Superior temporal gyrus (tissue), 1 donor: ENCODE results near the gene ZFP14.

ENCODE experiments used
- DNase-seq: peaks from one replicate; pipeline ENCODE4 v3.0.0-alpha.2; 2016; ENCODE audit errors: extremely low spot score

ZFP14 gene

DNA sequence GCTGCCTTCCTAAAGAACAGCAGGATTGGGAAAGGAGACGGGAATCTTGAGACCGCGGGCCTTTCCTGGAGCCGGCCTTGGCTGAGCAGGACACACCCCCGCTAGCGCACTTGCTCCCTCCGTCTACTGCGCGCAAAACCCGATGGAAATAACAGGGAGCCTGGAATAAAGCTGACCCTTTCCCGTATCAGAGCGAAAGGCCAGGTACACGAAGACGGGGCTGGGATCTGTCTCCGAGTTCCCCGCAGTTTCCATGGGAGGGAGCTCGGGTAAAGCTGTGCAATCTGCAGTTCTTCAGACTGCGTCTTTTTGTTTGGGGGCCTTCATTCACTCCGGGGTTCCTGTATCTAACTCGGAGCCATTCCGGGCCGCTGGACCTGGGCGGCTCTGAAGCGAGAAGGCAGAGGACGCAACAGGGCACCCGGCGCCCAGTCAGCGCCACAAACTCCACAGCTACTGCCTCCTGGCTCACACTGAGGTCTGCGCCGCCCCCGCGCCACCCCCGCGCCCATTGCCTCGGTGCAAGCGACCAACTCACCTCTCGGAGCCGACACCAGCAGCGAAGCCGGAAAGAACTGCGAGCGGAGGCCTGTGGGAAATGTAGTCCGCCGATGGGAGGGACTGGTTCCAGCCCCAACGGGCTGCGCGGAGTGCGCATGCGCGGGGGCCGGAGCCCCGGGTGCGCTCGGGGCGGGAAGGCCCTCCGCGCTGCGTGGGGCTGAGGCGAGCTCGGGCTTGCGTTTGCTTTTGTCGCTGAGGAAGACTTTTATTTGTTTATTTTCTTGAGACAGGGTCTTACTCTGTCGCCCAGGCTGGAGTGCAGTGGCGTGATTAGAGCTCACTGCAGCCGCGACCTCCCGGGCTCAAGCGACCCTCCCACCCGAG is at the start of gene ZFP14:
TSS of gene ZFP14 (minus strand) at position 577 of the 885 bp plus-strand sequence. CDS start 11,309 bp downstream, outside the sequence.
- DNase-seq = peak; percentile 98

DNA sequence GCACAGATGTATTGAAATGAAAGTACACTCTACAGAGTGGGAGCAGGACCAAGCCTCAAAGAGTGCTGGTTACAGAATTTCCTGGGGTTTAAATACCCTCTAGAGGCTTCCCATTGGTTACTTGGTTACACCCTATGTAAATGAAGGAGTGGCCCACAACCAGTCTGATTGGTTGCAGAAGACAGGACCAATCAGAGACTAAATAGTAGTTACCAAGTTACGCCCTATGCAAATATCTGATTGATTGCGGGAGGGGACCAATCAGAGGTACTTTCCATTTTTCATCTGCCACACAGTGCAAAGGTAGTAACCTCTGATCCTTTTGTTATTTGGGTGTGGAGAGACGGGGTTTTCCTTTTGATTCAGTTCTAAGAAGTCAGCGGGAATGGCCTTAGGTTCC is 44.9 kb upstream of the ZFP14 start:
- no peak for DNase-seq

DNA sequence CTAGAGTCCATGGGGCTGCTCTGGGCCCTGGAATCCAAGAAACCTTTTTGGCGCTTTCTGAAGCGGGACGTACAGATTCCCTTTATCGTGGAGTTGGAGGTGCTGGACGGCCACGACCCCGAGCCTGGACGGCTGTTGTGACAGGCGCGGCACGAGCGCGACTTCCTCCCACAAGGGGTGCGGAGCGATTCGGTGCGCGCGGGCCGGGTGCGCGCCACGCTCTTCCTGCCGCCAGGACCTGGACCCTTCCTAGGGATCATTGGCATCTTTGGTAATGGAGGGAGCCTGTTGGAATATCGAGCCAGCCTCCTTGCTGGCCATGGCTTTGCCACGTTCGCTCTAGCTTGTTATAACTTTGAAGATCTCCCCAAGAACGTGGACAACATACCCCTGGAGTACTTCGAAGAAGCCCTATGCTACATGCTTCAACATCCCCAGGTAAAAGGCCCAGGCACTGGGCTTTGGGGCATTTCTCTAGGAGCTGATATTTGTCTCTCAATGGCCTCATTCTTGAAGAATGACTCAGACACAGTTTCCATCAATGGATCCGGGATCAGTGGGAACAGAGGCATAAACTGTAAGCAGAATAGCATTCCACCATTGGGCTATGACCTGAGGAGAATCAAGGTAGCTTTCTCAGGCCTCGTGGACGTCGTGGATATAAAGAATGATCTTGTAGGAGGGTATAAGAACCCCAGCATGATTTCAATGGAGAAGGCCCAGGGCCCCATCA is 42.9 kb upstream of the ZFP14 start:
- DNase-seq = no peak

DNA sequence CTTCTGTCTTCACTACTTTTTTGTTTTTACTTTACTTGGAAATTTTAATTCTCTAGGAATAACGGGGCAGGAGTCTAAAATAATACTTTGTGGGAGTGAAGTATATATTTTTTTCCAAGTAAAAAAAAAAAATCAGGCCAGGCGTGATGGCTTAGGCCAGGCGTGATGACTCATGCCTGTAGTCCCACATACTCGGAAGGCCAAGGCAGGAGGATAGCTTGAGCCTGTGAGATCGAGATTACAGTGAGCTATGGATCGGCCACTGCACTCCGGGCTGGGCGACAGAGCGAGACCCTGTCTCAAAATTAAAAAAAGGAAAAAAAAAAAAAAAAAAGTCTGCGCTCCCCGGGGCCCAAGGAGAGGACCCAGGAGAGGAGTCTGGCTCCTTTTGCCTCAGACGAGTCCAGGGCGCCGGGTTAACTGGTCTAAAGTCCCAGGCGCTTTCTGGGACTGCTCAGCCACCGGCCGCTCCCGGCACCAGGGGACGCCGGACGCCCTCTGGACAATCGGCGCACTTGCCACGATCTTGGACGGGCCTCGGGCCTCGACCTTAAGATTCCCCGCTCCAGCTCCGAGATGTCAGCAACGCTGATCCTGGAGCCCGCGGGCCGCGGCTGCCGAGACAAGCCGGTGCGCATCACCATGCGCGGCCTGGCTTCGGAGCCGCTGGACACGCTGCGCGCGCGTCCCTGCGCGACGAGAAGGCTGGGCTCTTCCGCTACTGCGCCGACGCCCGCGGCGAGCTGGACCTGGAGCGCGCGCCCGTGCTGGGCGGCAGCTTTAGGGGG is 42.2 kb upstream of the ZFP14 start:
- DNase-seq = peak; percentile 32

DNA sequence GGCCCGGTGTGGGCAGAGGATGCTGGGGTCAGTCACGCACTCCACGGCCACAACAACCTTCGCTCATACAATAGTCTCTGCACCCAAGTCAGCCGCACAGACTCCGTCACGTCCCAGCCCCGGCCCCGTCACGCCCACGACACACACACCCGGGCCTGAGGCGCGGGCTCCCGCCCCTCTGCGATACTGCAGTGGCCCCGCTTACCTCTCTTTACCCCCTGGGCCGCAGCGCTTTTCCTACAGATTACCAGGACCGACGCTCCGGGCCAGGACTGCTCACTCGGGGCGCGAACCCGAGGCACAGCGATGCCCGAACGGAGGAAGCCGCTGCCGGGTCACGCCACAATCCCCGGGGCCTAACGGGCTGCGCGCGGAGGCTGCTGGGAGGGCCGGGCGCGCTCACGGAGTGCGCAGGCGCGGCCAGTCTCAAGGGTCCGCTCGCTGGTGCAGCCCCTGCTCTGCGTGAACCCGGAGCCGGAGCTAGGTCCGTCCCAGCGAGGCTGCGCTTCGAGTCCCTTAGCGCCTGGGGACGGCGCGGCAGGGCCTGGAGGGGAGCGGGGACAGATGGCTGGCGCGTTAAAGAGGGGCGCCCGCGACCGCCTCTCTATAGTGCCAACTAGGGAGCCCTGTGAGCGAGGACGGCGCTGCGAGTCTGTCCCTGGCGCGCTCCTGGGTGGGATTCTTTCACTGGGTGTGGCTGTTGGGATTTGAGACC is 39.4 kb upstream of the ZFP14 start, which contains the start of gene ZFP82:
TSS of gene ZFP82 (minus strand) at position 358 of the 715 bp plus-strand sequence. CDS start 8,855 bp downstream, outside the sequence.
- DNase-seq = peak; percentile 83

DNA sequence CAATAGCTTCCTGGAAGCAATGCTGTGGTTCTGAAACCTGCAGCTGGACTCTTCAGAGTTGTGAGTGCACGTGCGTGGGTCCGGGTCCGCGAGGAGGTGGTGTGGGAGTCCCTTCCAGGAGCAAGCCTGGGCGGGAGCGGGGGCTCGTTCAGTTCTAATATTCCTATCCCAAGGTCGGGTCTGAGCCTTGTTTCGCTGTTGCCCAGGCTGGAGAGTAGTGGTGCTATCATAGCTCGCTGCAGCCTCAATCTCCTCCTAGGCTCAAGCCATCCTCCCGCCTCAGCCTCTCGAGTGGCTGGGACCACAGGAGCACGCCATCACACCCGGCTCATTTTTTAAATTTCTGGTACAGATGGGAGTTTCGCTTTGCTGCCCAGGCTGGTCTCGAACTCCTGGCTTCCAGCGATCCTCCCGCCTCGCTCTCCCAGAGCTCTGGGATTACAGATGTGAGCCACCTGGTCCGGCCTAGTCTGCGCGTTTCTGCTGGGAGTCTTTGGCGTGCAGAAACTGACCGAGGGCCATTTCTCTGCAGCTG is 38.8 kb upstream of the ZFP14 start:
- peak; percentile 40 for DNase-seq

DNA sequence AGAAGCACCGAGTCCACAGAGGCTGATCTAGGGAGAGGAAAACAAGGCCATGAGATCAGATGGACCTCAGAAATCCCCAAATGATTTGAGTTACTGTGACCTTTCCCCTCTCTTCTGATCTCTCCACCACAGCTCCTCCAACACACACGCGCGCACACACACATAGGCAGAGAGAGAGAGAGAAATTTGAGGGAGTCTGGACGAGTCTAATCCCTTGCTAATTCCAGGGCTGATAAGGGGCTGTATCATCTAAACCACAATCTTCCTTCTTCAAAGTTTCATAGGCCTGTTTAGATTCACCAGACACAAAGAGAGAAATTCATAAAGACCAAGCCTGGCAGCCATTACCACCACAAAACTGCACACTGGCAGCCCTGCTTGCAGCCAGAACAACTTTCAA is 30.8 kb upstream of the ZFP14 start:
- no peak for DNase-seq

DNA sequence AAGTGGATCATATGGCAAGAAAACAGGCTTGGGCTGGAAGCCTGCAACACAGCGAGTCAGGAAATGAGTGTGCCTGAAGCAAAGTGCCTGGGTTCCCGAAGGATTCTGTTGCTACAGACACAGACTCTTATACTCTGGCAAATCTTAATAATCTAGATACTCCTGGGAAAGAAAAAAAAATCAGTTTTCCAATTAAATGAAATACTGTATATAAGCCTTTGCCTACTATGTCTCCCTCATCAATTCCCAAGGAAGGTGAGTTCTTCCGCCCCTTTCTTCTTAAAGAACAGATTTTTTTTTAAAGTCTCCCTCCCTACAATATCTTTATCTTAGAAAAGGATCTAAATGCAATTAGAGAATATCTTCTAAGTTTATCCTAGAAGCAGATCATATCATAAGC is 29.1 kb upstream of the ZFP14 start:
- DNase-seq = no peak

DNA sequence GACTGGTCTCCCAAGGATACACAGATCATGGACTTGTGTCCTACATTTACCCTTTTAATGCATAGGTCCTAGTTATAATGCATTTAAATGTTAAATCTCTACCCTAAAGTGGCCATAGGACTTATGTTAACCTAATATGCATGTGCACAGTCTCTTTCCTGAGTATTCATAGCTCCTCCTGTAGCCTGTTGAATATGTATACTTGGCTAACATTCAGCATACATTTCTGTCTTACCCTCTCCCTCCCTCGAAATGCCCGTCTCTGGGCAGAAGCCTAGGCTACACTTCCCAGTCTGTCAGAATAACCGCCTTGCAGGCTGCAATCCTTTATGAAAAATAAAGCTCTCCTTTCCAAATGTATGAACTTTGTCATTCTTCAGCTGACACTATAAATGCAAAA is 25.5 kb upstream of the ZFP14 start:
- DNase-seq = no peak

- DNase-seq = no peak
These were observed 22.5 kb upstream of the ZFP14 start for GRCh38 chr19:36401475-36401874.

DNA sequence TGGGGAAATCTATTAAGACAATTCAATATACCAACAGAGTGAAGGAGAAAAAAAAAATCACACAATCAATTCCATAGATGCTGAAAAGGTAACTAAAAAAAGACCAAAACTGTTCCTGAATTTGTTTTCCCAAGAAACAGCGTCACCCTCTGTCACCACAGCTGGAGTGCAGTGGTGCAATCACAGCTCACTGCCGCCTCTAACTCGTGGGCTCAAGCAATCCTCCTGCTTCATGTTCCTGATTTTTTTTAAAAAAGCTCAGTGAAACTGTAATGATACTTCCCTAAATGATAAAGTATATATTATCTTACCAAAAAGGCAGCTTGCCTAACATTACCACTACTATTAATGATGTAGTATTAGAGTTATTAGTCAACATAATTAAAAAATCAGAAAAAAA is 19.6 kb upstream of the ZFP14 start:
- no peak for DNase-seq

DNA sequence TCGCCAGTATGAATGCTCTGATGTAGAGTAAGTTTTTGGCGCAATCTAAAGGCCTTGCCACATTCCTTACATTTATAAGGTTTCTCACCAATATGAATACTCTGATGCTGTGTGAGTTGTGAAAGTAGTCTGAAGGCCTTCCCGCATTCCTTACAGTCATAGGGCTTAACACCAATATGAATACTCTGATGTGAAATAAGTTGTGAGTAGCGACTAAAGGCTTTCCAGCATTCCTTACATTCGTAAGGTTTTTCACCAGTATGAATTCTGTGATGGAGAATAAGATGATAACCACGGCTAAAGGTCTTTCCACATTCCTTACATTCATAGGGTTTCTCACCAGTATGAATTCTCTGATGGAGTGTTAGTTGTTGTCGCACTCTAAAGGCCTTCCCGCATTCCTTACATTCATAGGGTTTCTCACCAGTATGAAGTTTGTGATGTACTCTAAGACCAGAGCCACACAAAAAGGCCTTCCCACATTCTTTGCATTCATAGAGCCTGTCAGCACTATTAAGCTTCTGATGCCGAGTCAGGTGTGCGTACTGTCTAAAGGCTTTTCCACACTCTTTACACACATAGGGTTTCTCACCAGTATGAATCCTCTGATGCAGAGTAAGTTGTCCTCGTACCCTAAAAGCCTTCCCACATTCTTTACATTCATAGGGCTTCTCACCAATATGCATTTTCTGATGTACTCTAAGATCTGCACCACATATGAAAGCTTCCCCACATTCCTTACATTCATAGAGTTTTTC is 14.1 kb upstream of the ZFP14 start:
- DNase-seq = no peak

- no peak for DNase-seq
These were observed 464 bp upstream of the ZFP14 start for GRCh38 chr19:36379510-36379819.

DNA sequence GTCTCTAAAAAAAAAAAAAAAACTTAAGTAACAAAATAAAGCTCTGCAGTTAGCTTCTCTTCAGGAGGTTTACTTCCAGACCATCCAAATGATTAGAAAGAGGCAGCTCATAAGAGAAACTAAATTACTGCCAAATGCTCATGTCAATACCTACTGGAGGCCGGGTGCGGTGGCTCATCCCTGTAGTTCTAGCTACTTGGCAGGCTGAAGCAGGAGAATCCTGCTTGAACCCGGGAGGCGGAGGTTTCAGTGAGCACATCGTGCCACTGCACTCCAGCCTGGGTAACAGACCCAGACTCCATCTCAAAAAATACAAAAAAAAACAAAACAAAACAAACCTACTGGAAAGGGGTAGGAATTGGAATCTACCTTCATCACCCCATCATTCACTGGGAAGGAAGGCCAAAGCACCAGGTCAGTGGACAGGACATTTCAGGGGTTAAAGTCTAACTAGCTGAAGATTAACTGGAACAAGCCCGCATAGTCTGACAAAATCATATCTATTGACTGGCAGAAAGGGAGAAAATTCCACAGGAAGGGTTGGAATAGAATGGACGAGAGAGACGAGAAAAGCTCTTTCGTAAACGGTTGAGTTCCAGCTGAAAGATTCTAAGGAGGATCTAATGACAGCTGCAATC is 1.3 kb downstream of the ZFP14 start:
- no peak for DNase-seq

DNA sequence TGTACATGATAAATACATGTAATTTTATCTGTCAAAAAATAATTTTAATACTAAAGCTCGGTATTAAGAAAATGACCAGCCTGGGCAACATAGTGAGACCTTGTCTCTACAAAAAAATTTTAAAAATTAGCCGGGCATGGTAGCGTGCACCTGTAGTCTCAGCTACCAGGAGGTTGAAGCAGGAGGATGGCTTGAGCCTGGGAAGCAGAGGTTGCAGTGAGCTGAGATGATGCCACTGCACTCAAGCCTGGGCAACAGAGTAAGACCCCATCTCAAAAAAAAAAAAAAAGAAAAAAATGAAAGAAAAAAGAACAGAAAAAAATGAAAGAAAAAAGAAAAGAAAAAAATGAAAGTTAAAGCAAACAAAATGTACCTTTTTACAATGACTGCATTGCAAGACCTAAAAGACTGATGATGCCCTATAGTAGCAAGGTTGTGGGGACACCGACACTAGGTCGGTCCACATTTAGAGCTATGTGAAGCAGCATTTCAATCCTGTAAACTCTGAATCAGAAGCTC is 5.3 kb downstream of the ZFP14 start:
- no peak for DNase-seq

- no peak for DNase-seq
These were observed 7.1 kb downstream of the ZFP14 start for GRCh38 chr19:36371886-36372285.

DNA sequence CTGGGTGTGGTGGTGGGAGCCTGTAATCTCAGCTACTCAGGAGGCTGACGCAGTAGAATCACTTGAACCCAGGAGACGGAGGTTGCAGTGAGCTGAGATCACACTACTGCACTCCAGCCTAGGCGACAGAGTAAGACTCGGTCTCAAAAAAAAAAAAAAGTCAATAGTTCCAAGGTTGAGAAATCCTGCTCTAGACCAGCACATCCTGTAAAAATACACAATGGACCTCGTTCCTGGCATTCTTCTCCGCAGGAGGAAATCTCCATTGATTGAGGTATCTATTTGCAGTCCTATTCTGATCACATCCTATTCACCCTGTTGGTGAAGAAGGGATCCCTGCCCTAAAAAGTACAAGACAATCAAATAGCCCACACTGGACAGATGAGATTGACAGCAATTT is 15.2 kb downstream of the ZFP14 start:
- no peak for DNase-seq

DNA sequence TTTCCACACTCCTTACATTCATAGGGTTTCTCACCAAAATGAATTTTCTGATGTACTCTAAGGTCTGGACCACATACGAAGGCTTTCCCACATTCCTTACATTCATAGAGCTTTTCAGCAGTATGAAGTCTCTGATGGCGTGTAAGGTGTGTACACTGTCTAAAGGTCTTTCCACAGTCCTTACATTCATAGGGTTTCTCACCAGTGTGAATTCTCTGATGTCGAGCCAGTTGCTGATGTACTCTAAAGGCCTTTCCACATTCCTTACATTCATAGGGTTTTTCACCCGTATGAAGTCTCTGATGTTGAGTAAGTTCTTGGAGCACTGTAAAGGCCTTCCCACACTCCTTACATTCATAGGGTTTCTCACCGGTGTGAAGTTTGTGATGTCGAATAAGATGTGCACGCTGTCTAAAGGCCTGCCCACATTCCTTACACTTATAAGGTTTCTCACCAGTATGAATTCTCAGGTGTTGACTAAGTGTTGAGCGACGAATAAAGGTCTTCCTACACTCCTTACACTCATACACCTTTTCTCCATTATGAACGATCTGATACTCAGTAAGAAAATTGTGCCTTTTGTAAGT is 38.1 kb downstream of the ZFP14 start:
- no peak for DNase-seq
